HepG2 (cell line): ENCODE data around the gene KRT79. TPM values are rescaled to one million over a fixed set of nuclear protein-coding genes. Genes with fewer than 3 reads are reported as not detected.

Experiments used
- AKAP8 ChIP-seq: sonication (generic); formaldehyde crosslinking; IDR thresholded peaks from 2 replicates; pipeline ENCODE4 v1.5.1; 2020; ENCODE audit warnings: mild to moderate bottlenecking, missing genetic modification reagents
- EED ChIP-seq: sonication (generic); formaldehyde crosslinking; IDR thresholded peaks from 2 replicates; pipeline ENCODE4 v1.5.0; 2020; ENCODE audit warnings: mild to moderate bottlenecking, missing genetic modification reagents
- ETV5 ChIP-seq: IDR thresholded peaks from 2 replicates; pipeline ENCODE4 v1.6.1; 2018; ENCODE audit warnings: missing biosample characterization, missing genetic modification reagents, inconsistent platforms, borderline replicate concordance
- MED1 ChIP-seq: sonication (generic); formaldehyde crosslinking; IDR thresholded peaks from 2 replicates; pipeline ENCODE4 v1.4.0; 2020; ENCODE audit warnings: missing genetic modification reagents
- NR3C1 ChIP-seq: sonication (generic); formaldehyde crosslinking; IDR thresholded peaks from 2 replicates; pipeline ENCODE4 v1.4.0; 2020; ENCODE audit warnings: missing genetic modification reagents
- SALL1 ChIP-seq: sonication (generic); formaldehyde crosslinking; IDR thresholded peaks from 2 replicates; pipeline ENCODE4 v1.8.0; 2022; ENCODE audit warnings: mild to moderate bottlenecking, missing genetic modification reagents
- SOX6 ChIP-seq, 2 experiments: fragments of 450-650 bp in 1 of 2; sonication (generic) in 1 of 2; formaldehyde crosslinking in 1 of 2; IDR thresholded peaks; 2 replicates each; pipeline versions ENCODE4 v1.4.0 to v1.6.1; 2017 to 2020; ENCODE audit warnings: antibody characterized with exemption in 1 of 2, mild to moderate bottlenecking in 1 of 2, missing genetic modification reagents in 1 of 2
- TBX2 ChIP-seq: sonication (generic); formaldehyde crosslinking; IDR thresholded peaks from 2 replicates; pipeline ENCODE4 v1.5.0; 2020; ENCODE audit warnings: missing genetic modification reagents, mild to moderate bottlenecking, borderline replicate concordance
- ZKSCAN8 ChIP-seq: IDR thresholded peaks from 2 replicates; pipeline ENCODE4 v1.6.1; 2016; ENCODE audit warnings: borderline replicate concordance, missing genetic modification reagents, missing compliant biosample characterization
- ZNF292 ChIP-seq: sonication (generic); formaldehyde crosslinking; IDR thresholded peaks from 2 replicates; pipeline ENCODE4 v1.8.1; 2022; ENCODE audit warnings: mild to moderate bottlenecking, low read depth, missing genetic modification reagents, borderline replicate concordance
- ZNF616 ChIP-seq: sonication (generic); formaldehyde crosslinking; IDR thresholded peaks from 2 replicates; pipeline ENCODE4 v1.5.0; 2020; ENCODE audit warnings: low read depth, mild to moderate bottlenecking, missing genetic modification reagents
- ZNF644 ChIP-seq: IDR thresholded peaks from 2 replicates; pipeline ENCODE4 v1.6.1; 2016; ENCODE audit warnings: low read depth
- ZNF703 ChIP-seq: sonication (generic); formaldehyde crosslinking; IDR thresholded peaks from 2 replicates; pipeline ENCODE4 v1.5.1; 2020; ENCODE audit warnings: missing genetic modification reagents, mild to moderate bottlenecking, moderate library complexity, borderline replicate concordance
- ZSCAN12 ChIP-seq: sonication (generic); formaldehyde crosslinking; IDR thresholded peaks from 2 replicates; pipeline ENCODE4 v1.9.0; 2021; ENCODE audit warnings: mild to moderate bottlenecking, missing genetic modification reagents
- polyA plus RNA-seq, 8 experiments: library from polyadenylated mRNA; depleted of rRNA in 3 of 8; stranded (reverse) in 7 of 8; unstranded in 1 of 8; fragments of >200 nt; fragmentation: Illumina TruSeq in 4 of 8; extraction: Trizol in 4 of 8; gene quantifications; 2 replicates each; pipeline versions ENCODE4 v1.2.1 to v1.2.3, GENCODE V29; 2011 to 2016; ENCODE audit warnings: low read depth in 4 of 8, missing spikeins in 1 of 8, mixed read lengths in 1 of 8; ENCODE audit not compliant: insufficient read depth in 1 of 8
- total RNA-seq, 5 experiments: library from RNA; depleted of rRNA; stranded (reverse); fragments of >200 nt; fragmentation: Illumina TruSeq; extraction: Trizol; gene quantifications; 2 replicates each; pipeline ENCODE4 v1.2.3, GENCODE V29; 2016; ENCODE audit warnings: low read depth in 1 of 5
- TF ChIP-seq, protein P1 (sequence below): sonication (generic); formaldehyde crosslinking; IDR thresholded peaks from 2 replicates; pipeline ENCODE4 v1.5.0; 2020; ENCODE audit warnings: missing genetic modification reagents
- TF ChIP-seq, protein P2 (sequence below): IDR thresholded peaks from 2 replicates; pipeline ENCODE4 v1.6.1; 2016; ENCODE audit warnings: mild to moderate bottlenecking
- TF ChIP-seq, protein P3 (sequence below): sonication (generic); formaldehyde crosslinking; IDR thresholded peaks from 2 replicates; pipeline ENCODE4 v1.5.1; 2020; ENCODE audit warnings: mild to moderate bottlenecking, missing genetic modification reagents, borderline replicate concordance

Gene KRT79
- total and polyA plus RNA-seq, 2 of the 13 experiments (the other 11 are each of a cell fraction or from before 2014, with no cell fraction given): 0.09 TPM; not detected in 1

- TF ChIP-seq AKAP8 (CRISPR knock-in tag) (no peak), TBX2 (CRISPR knock-in tag) (peak; percentile 38; the same call in 1 of the 2 replicates), ZKSCAN8 (CRISPR knock-in tag) (no peak), MED1 (CRISPR knock-in tag) (no peak), EED (CRISPR knock-in tag) (no peak; the same call in 1 of the 2 replicates), SALL1 (CRISPR knock-in tag) (peak; percentile 54; the same call in 1 of the 2 replicates), ZNF292 (CRISPR knock-in tag) (peak; percentile 37; the same call in 1 of the 2 replicates), ZSCAN12 (no peak), NR3C1 (CRISPR knock-in tag) (no peak), ZNF703 (CRISPR knock-in tag) (no peak), SOX6 (IDR thresholded peaks at IDR 0.05) (no peak), SOX6 (CRISPR knock-in tag; IDR thresholded peaks at IDR 0.05) (peak; percentile 29; the same call in 1 of the 2 replicates), ZNF644 (CRISPR knock-in tag) (no peak), ZNF616 (CRISPR knock-in tag) (0 out of 2 replicates have a peak, but pooled peaks have one; percentile 72), ETV5 (CRISPR knock-in tag) (no peak; the same call in 1 of the 2 replicates)
- TF ChIP-seq, protein P1, sequence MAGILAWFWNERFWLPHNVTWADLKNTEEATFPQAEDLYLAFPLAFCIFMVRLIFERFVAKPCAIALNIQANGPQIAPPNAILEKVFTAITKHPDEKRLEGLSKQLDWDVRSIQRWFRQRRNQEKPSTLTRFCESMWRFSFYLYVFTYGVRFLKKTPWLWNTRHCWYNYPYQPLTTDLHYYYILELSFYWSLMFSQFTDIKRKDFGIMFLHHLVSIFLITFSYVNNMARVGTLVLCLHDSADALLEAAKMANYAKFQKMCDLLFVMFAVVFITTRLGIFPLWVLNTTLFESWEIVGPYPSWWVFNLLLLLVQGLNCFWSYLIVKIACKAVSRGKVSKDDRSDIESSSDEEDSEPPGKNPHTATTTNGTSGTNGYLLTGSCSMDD (CRISPR knock-in tag): no peak
- TF ChIP-seq, protein P2, sequence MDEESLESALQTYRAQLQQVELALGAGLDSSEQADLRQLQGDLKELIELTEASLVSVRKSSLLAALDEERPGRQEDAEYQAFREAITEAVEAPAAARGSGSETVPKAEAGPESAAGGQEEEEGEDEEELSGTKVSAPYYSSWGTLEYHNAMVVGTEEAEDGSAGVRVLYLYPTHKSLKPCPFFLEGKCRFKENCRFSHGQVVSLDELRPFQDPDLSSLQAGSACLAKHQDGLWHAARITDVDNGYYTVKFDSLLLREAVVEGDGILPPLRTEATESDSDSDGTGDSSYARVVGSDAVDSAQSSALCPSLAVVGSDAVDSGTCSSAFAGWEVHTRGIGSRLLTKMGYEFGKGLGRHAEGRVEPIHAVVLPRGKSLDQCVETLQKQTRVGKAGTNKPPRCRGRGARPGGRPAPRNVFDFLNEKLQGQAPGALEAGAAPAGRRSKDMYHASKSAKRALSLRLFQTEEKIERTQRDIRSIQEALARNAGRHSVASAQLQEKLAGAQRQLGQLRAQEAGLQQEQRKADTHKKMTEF: no peak
- TF ChIP-seq, protein P3, sequence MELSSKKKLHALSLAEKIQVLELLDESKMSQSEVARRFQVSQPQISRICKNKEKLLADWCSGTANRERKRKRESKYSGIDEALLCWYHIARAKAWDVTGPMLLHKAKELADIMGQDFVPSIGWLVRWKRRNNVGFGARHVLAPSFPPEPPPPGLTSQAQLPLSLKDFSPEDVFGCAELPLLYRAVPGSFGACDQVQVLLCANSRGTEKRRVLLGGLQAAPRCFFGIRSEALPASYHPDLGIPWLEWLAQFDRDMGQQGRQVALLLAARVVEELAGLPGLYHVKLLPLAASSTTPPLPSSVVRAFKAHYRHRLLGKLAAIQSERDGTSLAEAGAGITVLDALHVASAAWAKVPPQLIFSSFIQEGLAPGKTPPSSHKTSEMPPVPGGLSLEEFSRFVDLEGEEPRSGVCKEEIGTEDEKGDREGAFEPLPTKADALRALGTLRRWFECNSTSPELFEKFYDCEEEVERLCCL (CRISPR knock-in tag): no peak
These were observed 45.6 kb upstream of the KRT79 start (continued) for GRCh38 chr12:52879394-52880351.
